Suprapubic skin (tissue), 4 donors: ENCODE results near the gene RASL10B. TPM values are rescaled to one million over a fixed set of nuclear protein-coding genes. Genes with fewer than 3 reads are reported as not detected.

Experiments used
- DNase-seq, 2 donors: peaks; one replicate each; pipeline ENCODE4 v3.0.0-alpha.2; 2019; ENCODE audit warnings: low spot score in 2 of 2
- H3K27ac ChIP-seq: fragments of 200-600 bp; sonication (generic); one replicate; pipeline ENCODE4 v1.5.1; 2019
- H3K27me3 ChIP-seq: fragments of 200-600 bp; sonication (generic); one replicate; pipeline ENCODE4 v1.5.1; 2019
- H3K36me3 ChIP-seq: fragments of 200-600 bp; sonication (generic); one replicate; pipeline ENCODE4 v1.5.1; 2019
- H3K4me1 ChIP-seq: fragments of 200-600 bp; sonication (generic); one replicate; pipeline ENCODE4 v1.5.1; 2019
- H3K4me3 ChIP-seq: fragments of 200-600 bp; sonication (generic); one replicate; pipeline ENCODE4 v1.5.1; 2019; ENCODE audit warnings: mild to moderate bottlenecking
- H3K9me3 ChIP-seq: fragments of 200-600 bp; sonication (generic); one replicate; pipeline ENCODE4 v1.5.1; 2019
- CTCF ChIP-seq, 2 donors: fragments of 200-600 bp in 1 of 2; fragments of 450-650 bp in 1 of 2; sonication (generic) in 1 of 2; IDR thresholded peaks; one replicate each; pipeline ENCODE4 v1.5.1; 2016 to 2019; ENCODE audit warnings: antibody characterized with exemption in 2 of 2, mild to moderate bottlenecking in 1 of 2, moderate library complexity in 1 of 2
- EP300 ChIP-seq: sonication (generic); formaldehyde crosslinking; IDR thresholded peaks from one replicate; pipeline ENCODE4 v1.6.1; 2017; ENCODE audit warnings: antibody characterized with exemption
- POLR2A ChIP-seq, 2 donors: fragments of 450-650 bp; IDR thresholded peaks; one replicate each; pipeline ENCODE4 v1.6.1; 2017; ENCODE audit warnings: antibody characterized with exemption in 2 of 2, mild to moderate bottlenecking in 2 of 2, moderate library complexity in 2 of 2
- POLR2AphosphoS5 ChIP-seq, 3 donors: sonication (generic); formaldehyde crosslinking; IDR thresholded peaks; one replicate each; pipeline ENCODE4 v1.6.1; 2017; ENCODE audit warnings: antibody characterized with exemption in 3 of 3
- WGBS: methylation state at CpG from one replicate; pipeline ENCODE4 v1.1.5; 2018; 5-methylcytosine and 5-hydroxymethylcytosine counted together
- total RNA-seq, 4 donors: library from RNA; depleted of rRNA; stranded (reverse); fragments of >200 nt; gene quantifications; one replicate each; pipeline ENCODE4 v1.1.0, GENCODE V29; 2016

RASL10B gene
- total RNA-seq, 4 donors from 2014 or later = 0.94 to 2.5 (median 1.9) TPM

- TF ChIP-seq CTCF (IDR thresholded peaks at IDR 0.05) (no peak), POLR2AphosphoS5 (IDR thresholded peaks at IDR 0.05) (no peak), EP300 (no peak), POLR2A (IDR thresholded peaks at IDR 0.05) (no peak)
- H3K27ac ChIP-seq = no peak overlapping the region
- 79% methylated on average over 4 of the region's 5 CpGs for WGBS
- H3K27me3 ChIP-seq = no peaks in the 10 kb centered on the region
- H3K36me3 ChIP-seq = peaks cover 38% of the 10 kb centered on the region
- H3K9me3 ChIP-seq = no peaks in the 10 kb centered on the region
- no peak for DNase-seq
- peaks cover 14% of the 10 kb centered on the region for H3K4me1 ChIP-seq
- H3K4me3 ChIP-seq = no peak overlapping the region
These were observed 4.4 kb upstream of the RASL10B start for GRCh38 chr17:35726953-35727460.

DNA sequence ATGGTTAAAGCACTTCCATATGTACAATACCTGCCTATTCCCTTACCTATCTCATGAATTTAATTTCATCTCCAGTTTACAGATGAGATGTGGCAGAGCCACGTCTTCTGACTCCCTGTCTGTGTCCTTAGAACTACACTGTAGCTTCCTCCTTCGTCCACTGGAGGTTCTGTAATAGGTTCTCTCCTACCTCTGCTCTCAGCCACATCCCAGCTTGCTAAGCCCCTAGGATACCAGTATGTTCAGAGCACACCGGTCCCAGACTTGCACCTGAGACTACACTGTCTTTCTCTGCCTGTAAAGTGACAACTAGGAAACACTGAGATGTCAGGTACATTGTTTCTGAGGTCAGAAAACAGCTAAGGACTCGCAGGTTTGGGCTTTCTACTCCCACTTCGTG, 3.8 kb upstream of the RASL10B start:
- Histone ChIP-seq H3K36me3 (peaks cover 38% of the 10 kb centered on the region), H3K27ac (no peak overlapping the region), H3K4me1 (peaks cover 14% of the 10 kb centered on the region), H3K9me3 (no peaks in the 10 kb centered on the region), H3K27me3 (no peaks in the 10 kb centered on the region), H3K4me3 (no peak overlapping the region)
- DNase-seq = no peak
- 93% methylated on average over 5 of the region's 5 CpGs for WGBS
- no peak for TF ChIP-seq CTCF (IDR thresholded peaks at IDR 0.05)
- TF ChIP-seq POLR2AphosphoS5 (IDR thresholded peaks at IDR 0.05) = no peak
- TF ChIP-seq EP300 = no peak
- no peak for TF ChIP-seq POLR2A (IDR thresholded peaks at IDR 0.05)

GRCh38 chr17:35728551-35728950, 2.9 kb upstream of the RASL10B start:
- TF ChIP-seq POLR2AphosphoS5 (IDR thresholded peaks at IDR 0.05) = no peak
- no peak for TF ChIP-seq EP300
- no peak for TF ChIP-seq POLR2A (IDR thresholded peaks at IDR 0.05)
- no peak for TF ChIP-seq CTCF (IDR thresholded peaks at IDR 0.05)

DNA sequence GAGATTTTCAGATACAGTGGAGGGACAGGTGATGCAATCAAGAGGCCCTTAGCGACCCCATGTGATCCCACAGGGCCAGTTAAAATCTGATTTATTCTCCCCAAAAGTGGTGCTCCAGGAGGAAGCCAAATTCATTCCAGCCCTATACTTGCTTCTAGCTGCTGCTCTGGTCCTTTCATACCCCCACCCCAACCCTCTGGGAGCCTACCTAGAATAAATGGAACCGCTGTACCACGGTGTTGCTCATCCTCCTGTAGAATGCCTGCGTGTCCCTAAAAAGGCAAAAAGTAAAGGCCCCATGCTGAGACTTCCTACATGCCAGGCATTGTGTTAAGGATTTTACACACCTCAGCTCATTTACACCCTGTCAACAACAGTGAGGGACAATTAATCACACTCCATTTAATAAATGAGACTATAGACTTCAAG, 2.0 kb upstream of the RASL10B start:
- no peak for DNase-seq
- WGBS = 91% methylated on average over 4 of the region's 4 CpGs
- H3K9me3 ChIP-seq = no peaks in the 10 kb centered on the region
- H3K36me3 ChIP-seq = peaks cover 22% of the 10 kb centered on the region
- TF ChIP-seq EP300 (no peak), POLR2AphosphoS5 (IDR thresholded peaks at IDR 0.05) (no peak), CTCF (IDR thresholded peaks at IDR 0.05) (no peak), POLR2A (IDR thresholded peaks at IDR 0.05) (no peak)
- H3K27me3 ChIP-seq = no peaks in the 10 kb centered on the region
- no peak overlapping the region for H3K27ac ChIP-seq
- peaks cover 14% of the 10 kb centered on the region for H3K4me1 ChIP-seq
- no peak overlapping the region for H3K4me3 ChIP-seq

More at GRCh38 chr17:35728551-35728950, 2.9 kb upstream of the RASL10B start:
- WGBS = 96% methylated on average over 3 of the region's 3 CpGs
- H3K36me3 ChIP-seq = peaks cover 30% of the 10 kb centered on the region
- no peaks in the 10 kb centered on the region for H3K9me3 ChIP-seq
- H3K4me3 ChIP-seq = no peak overlapping the region
- DNase-seq = no peak
- peaks cover 14% of the 10 kb centered on the region for H3K4me1 ChIP-seq
- H3K27me3 ChIP-seq = no peaks in the 10 kb centered on the region
- no peak overlapping the region for H3K27ac ChIP-seq

GRCh38 chr17:35730400-35731005, 936 bp upstream of the RASL10B start:
- TF ChIP-seq POLR2A (IDR thresholded peaks at IDR 0.05) = no peak
- TF ChIP-seq EP300 = no peak
- TF ChIP-seq POLR2AphosphoS5 (IDR thresholded peaks at IDR 0.05) = no peak
- TF ChIP-seq CTCF (IDR thresholded peaks at IDR 0.05) = no peak
- Histone ChIP-seq H3K4me1 (peaks cover 14% of the 10 kb centered on the region), H3K36me3 (peaks cover 11% of the 10 kb centered on the region), H3K27ac (no peak overlapping the region), H3K27me3 (no peaks in the 10 kb centered on the region), H3K9me3 (no peaks in the 10 kb centered on the region), H3K4me3 (no peak overlapping the region)
- no peak for DNase-seq
- 89% methylated on average over 10 of the region's 10 CpGs for WGBS
